Uterus (tissue), 4 donors: Measurements from ENCODE around the gene ZC3H7A. TPM values are rescaled to one million over a fixed set of nuclear protein-coding genes. Genes with fewer than 3 reads are reported as not detected.

ENCODE experiments used
- DNase-seq, 2 donors: peaks; one replicate each; pipeline ENCODE4 v3.0.0-alpha.2; 2019 to 2020
- H3K27ac ChIP-seq, 2 donors: fragments of 200-600 bp; sonication (generic); 1 replicate in 1 of 2; 2 replicates in 1 of 2; pipeline ENCODE4 v1.5.1; 2016 to 2018
- H3K27me3 ChIP-seq, 2 donors: fragments of 200-600 bp; sonication (generic); one replicate each; pipeline ENCODE4 v1.5.1; 2018 to 2019; ENCODE audit warnings: control low read depth in 1 of 2
- H3K36me3 ChIP-seq, 2 donors: fragments of 200-600 bp; sonication (generic); one replicate each; pipeline ENCODE4 v1.5.1; 2019; ENCODE audit warnings: control low read depth in 1 of 2
- H3K4me1 ChIP-seq, 2 donors: fragments of 200-600 bp; sonication (generic); one replicate each; pipeline ENCODE4 v1.5.1; 2018 to 2019; ENCODE audit warnings: control low read depth in 1 of 2
- H3K4me3 ChIP-seq, 2 donors: fragments of 200-600 bp; sonication (generic); 1 replicate in 1 of 2; 2 replicates in 1 of 2; pipeline ENCODE4 v1.5.1; 2018 to 2019; ENCODE audit warnings: mild to moderate bottlenecking in 1 of 2
- H3K9me3 ChIP-seq, 2 donors: fragments of 200-600 bp; sonication (generic); one replicate each; pipeline ENCODE4 v1.5.1; 2019; ENCODE audit warnings: control low read depth in 1 of 2
- CTCF ChIP-seq, 4 experiments: fragments of 200-600 bp in 2 of 4; fragments of 450-650 bp in 2 of 4; sonication (generic) in 2 of 4; IDR thresholded peaks; one replicate each; pipeline ENCODE4 v1.5.1; 2016 to 2019; ENCODE audit warnings: antibody characterized with exemption in 4 of 4, mild to moderate bottlenecking in 2 of 4, moderate library complexity in 1 of 4
- POLR2A ChIP-seq, 2 donors: fragments of 450-650 bp; IDR thresholded peaks; one replicate each; pipeline ENCODE4 v1.6.1; 2016; ENCODE audit warnings: antibody characterized with exemption in 2 of 2, mild to moderate bottlenecking in 1 of 2, moderate library complexity in 1 of 2
- intact Hi-C: fragments of 100-400 bp; cut with DNase I; formaldehyde crosslinking; loops from one replicate; pipeline ENCODE4 v1.15.1; 2023; ENCODE audit warnings: low total_unique reads
- total RNA-seq, 4 donors: library from RNA; depleted of rRNA in 3 of 4; stranded (reverse); fragments of >200 nt in 3 of 4; gene quantifications; one replicate each; pipeline versions ENCODE4 v1.1.0 to v1.2.4, GENCODE V29; 2014 to 2023
- donor health status: DM: yes; HTN: yes; CAD: no.

The ZC3H7A gene
- total RNA-seq, 4 donors from 2014 or later, result 40.9 to 91.2 (median 67.5) TPM

- peak overlapping the region; percentile 95 to 97 for H3K27ac ChIP-seq
- no peak overlapping the region for H3K4me3 ChIP-seq
- no peaks in the 10 kb centered on the region for H3K9me3 ChIP-seq
- H3K27me3 ChIP-seq, result no peaks in the 10 kb centered on the region
- TF ChIP-seq POLR2A (IDR thresholded peaks at IDR 0.05) (no peak), CTCF (IDR thresholded peaks at IDR 0.05) (no peak)
- intact Hi-C loops, result no loop called here
- H3K4me1 ChIP-seq, result peaks cover 0 to 8% of the 10 kb centered on the region in 2 donors
- DNase-seq, result no peak
- no peaks in the 10 kb centered on the region for H3K36me3 ChIP-seq
Measured at GRCh38 chr16:11744075-11744470, 53.0 kb downstream of the ZC3H7A start.

- H3K9me3 ChIP-seq, result no peaks in the 10 kb centered on the region
- TF ChIP-seq POLR2A (IDR thresholded peaks at IDR 0.05), result no peak
- no peak for TF ChIP-seq CTCF (IDR thresholded peaks at IDR 0.05)
- H3K36me3 ChIP-seq, result no peaks in the 10 kb centered on the region
- no peaks in the 10 kb centered on the region for H3K27me3 ChIP-seq
- H3K4me1 ChIP-seq, result peaks cover 0 to 8% of the 10 kb centered on the region in 2 donors
- H3K4me3 ChIP-seq, result peak overlapping the region; percentile 50 to 52
- intact Hi-C loops, result no loop called here
- peak overlapping the region; percentile 95 to 97 for H3K27ac ChIP-seq
- DNase-seq, result peak; percentile 44 to 62
Measured at GRCh38 chr16:11743308-11744074, 53.6 kb downstream of the ZC3H7A start.

- H3K36me3 ChIP-seq, result no peaks in the 10 kb centered on the region
- no peaks in the 10 kb centered on the region for H3K9me3 ChIP-seq
- TF ChIP-seq CTCF (IDR thresholded peaks at IDR 0.05) (peak in 2 of 4 experiments; percentile 2 to 12), POLR2A (IDR thresholded peaks at IDR 0.05) (peak; percentile 98)
- intact Hi-C loops, result no loop called here
- DNase-seq, result peak; percentile 99 to 100
- peak within 1 kb of the TSS; percentile 95 to 97 for H3K27ac ChIP-seq
- H3K27me3 ChIP-seq, result no peaks in the 10 kb centered on the region
- H3K4me1 ChIP-seq, result peaks cover 0 to 8% of the 10 kb centered on the region in 2 donors
- H3K4me3 ChIP-seq, result peak within 1 kb of the TSS; percentile 76 to 98
Measured at GRCh38 chr16:11742536-11743307, 54.3 kb downstream of the ZC3H7A start, which contains the start of gene TXNDC11. Gene TXNDC11, minus strand, starts transcription at chr16:11742857. Its CDS starts 127 bp downstream, at chr16:11742730.

- Histone ChIP-seq H3K27me3 (no peaks in the 10 kb centered on the region), H3K27ac (peak overlapping the region; percentile 95 to 97), H3K4me3 (peak overlapping the region; percentile 76 to 98), H3K4me1 (peaks cover 0 to 8% of the 10 kb centered on the region in 2 donors), H3K9me3 (no peaks in the 10 kb centered on the region), H3K36me3 (no peaks in the 10 kb centered on the region)
- intact Hi-C loops, result no loop called here
- DNase-seq, result peak; percentile 39 to 44
- TF ChIP-seq CTCF (IDR thresholded peaks at IDR 0.05), result no peak
- TF ChIP-seq POLR2A (IDR thresholded peaks at IDR 0.05), result no peak
Measured at GRCh38 chr16:11742093-11742535, 54.9 kb downstream of the ZC3H7A start.
